Liver (tissue), 9 donors: ENCODE measurements around the gene KBTBD2. TPM values are rescaled to one million over a fixed set of nuclear protein-coding genes. Genes with fewer than 3 reads are reported as not detected.

Source experiments
- DNase-seq: peaks from one replicate; pipeline ENCODE4 v3.0.0-alpha.2; 2017; ENCODE audit warnings: low spot score
- H3K27ac ChIP-seq, 2 donors: one replicate each; pipeline ENCODE4 v1.7.0; 2013; ENCODE audit warnings: inconsistent platforms in 2 of 2, low read length in 2 of 2, control low read depth in 1 of 2, low read depth in 1 of 2, mild to moderate bottlenecking in 1 of 2
- H3K27me3 ChIP-seq, 4 donors: one replicate each; pipeline versions ENCODE4 v1.6.1 to v1.7.0; 2013; ENCODE audit warnings: low read length in 3 of 4, inconsistent platforms in 1 of 4, mild to moderate bottlenecking in 1 of 4, moderate library complexity in 1 of 4; ENCODE audit not compliant: control insufficient read depth in 4 of 4, insufficient read depth in 4 of 4
- H3K36me3 ChIP-seq, 4 donors: one replicate each; pipeline versions ENCODE4 v1.6.1 to v1.7.0; 2013; ENCODE audit warnings: low read length in 3 of 4, mild to moderate bottlenecking in 3 of 4, low read depth in 1 of 4, moderate library complexity in 1 of 4; ENCODE audit not compliant: control insufficient read depth in 4 of 4, insufficient read depth in 3 of 4
- H3K4me1 ChIP-seq, 4 donors: one replicate each; pipeline versions ENCODE4 v1.6.1 to v1.7.0; 2013; ENCODE audit warnings: low read length in 3 of 4, mild to moderate bottlenecking in 3 of 4, moderate library complexity in 1 of 4; ENCODE audit not compliant: control insufficient read depth in 4 of 4, insufficient read depth in 4 of 4
- H3K4me3 ChIP-seq, 3 donors: one replicate each; pipeline versions ENCODE4 v1.6.1 to v1.7.0; 2013; ENCODE audit warnings: low read length in 3 of 3, control low read depth in 1 of 3, low read depth in 1 of 3, mild to moderate bottlenecking in 1 of 3
- H3K9ac ChIP-seq, 2 donors: one replicate each; pipeline ENCODE4 v1.7.0; 2013; ENCODE audit warnings: low read length in 2 of 2, mild to moderate bottlenecking in 2 of 2, moderate library complexity in 2 of 2, control low read depth in 1 of 2, low read depth in 1 of 2
- H3K9me3 ChIP-seq, 4 donors: one replicate each; pipeline versions ENCODE4 v1.6.1 to v1.7.0; 2013; ENCODE audit warnings: low read length in 3 of 4; ENCODE audit not compliant: control insufficient read depth in 4 of 4
- EGR1 ChIP-seq, 2 donors: IDR thresholded peaks; 2 replicates each; pipeline ENCODE4 v1.6.1; 2016 to 2018; ENCODE audit warnings: antibody characterized with exemption in 2 of 2, low read depth in 2 of 2
- FOXA1 ChIP-seq: IDR thresholded peaks from 2 replicates; pipeline ENCODE4 v1.6.1; 2016; ENCODE audit warnings: antibody characterized with exemption
- FOXA2 ChIP-seq: IDR thresholded peaks from 2 replicates; pipeline ENCODE4 v1.6.1; 2016; ENCODE audit warnings: antibody characterized with exemption
- GABPA ChIP-seq, 2 donors: IDR thresholded peaks in 1 of 2; conservative IDR thresholded peaks in 1 of 2; 2 replicates each; pipeline ENCODE4 v1.6.1; 2016; ENCODE audit warnings: antibody characterized with exemption in 2 of 2, mild to moderate bottlenecking in 1 of 2, moderate library complexity in 1 of 2
- HNF4A ChIP-seq, 2 donors: conservative IDR thresholded peaks; 2 replicates each; pipeline ENCODE4 v1.6.1; 2016; ENCODE audit warnings: antibody characterized with exemption in 2 of 2, mild to moderate bottlenecking in 2 of 2
- JUND ChIP-seq, 2 donors: IDR thresholded peaks; 2 replicates each; pipeline ENCODE4 v1.6.1; 2016; ENCODE audit warnings: antibody characterized with exemption in 2 of 2
- MAX ChIP-seq: IDR thresholded peaks from 2 replicates; pipeline ENCODE4 v1.6.1; 2016; ENCODE audit warnings: antibody characterized with exemption
- RAD21 ChIP-seq, 2 donors: IDR thresholded peaks; 2 replicates each; pipeline ENCODE4 v1.6.1; 2016; ENCODE audit warnings: antibody characterized with exemption in 2 of 2, mild to moderate bottlenecking in 2 of 2
- RXRA ChIP-seq, 2 donors: IDR thresholded peaks; 2 replicates each; pipeline ENCODE4 v1.6.1; 2017 to 2018; ENCODE audit warnings: antibody characterized with exemption in 2 of 2, mild to moderate bottlenecking in 1 of 2
- SP1 ChIP-seq: IDR thresholded peaks from 2 replicates; pipeline ENCODE4 v1.6.1; 2018; ENCODE audit warnings: antibody characterized with exemption, mild to moderate bottlenecking
- TAF1 ChIP-seq: conservative IDR thresholded peaks from 2 replicates; pipeline ENCODE4 v1.6.1; 2016; ENCODE audit warnings: antibody characterized with exemption, mild to moderate bottlenecking
- YY1 ChIP-seq: IDR thresholded peaks from 2 replicates; pipeline ENCODE4 v1.6.1; 2016; ENCODE audit warnings: antibody characterized with exemption, mild to moderate bottlenecking
- WGBS: extraction: QIAGEN DNeasy Blood & Tissue Kit; methylation state at CpG from one replicate; pipeline ENCODE4 v1.1.7; 2013; 5-methylcytosine and 5-hydroxymethylcytosine counted together
- polyA plus RNA-seq, 2 donors: library from polyadenylated mRNA; stranded (reverse) in 1 of 2; unstranded in 1 of 2; fragments of 200-250 nt in 1 of 2; fragments of >200 nt in 1 of 2; fragmentation: Nextera tagmentation in 1 of 2; extraction: Ambion mirVana in 1 of 2; gene quantifications; one replicate each; pipeline versions ENCODE4 v1.2.1 to v1.2.3, GENCODE V29; 2013 to 2015
- total RNA-seq, 2 donors: library from RNA; depleted of rRNA; stranded (reverse); fragments of >200 nt; gene quantifications; one replicate each; pipeline ENCODE4 v1.2.3, GENCODE V29; 2014
- TF ChIP-seq, protein P1 (sequence below): fragments of 150-350 bp; IDR thresholded peaks from 2 replicates; pipeline ENCODE4 v1.5.1; 2017; ENCODE audit warnings: improper control_type of control experiment, low read depth, low read length; ENCODE audit not compliant: missing input control
- TF ChIP-seq, protein P2 (sequence below): IDR thresholded peaks from 2 replicates; pipeline ENCODE4 v1.6.1; 2016; ENCODE audit warnings: antibody characterized with exemption
- donor health status: healthy.
- donor health status: healthy.
- donor health status: healthy.
- donor health status: healthy.
- donor health status: healthy.

The KBTBD2 gene
- total and polyA plus RNA-seq, 4 donors, result 7.1 to 29.5 (median 15.1) TPM

DNA sequence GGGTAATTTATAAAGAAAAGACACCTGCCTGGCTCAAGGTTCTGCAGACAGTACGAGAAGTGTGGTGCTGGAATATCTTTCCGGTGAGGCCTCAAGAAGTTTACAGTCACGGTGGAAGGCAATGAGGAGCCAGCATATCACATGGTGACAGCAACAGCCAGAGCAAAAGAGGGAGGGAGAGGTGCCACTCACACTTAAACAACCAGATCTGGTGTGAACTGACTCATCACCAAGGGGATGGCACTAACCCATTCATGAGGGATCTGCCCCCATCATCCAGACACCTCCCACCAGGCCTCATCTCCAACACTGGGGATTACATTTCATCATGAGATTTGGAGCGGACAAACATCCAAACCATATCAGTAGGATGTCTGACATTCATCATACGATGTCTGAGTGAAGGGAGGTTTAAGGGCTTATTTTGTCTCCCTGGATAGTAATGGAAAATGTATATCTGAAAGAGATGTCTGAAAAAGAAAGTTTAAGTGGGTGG lies 23.5 kb upstream of the KBTBD2 start:
- Histone ChIP-seq H3K9ac (no peak overlapping the region), H3K9me3 (no peaks in the 10 kb centered on the region), H3K27me3 (no peaks in the 10 kb centered on the region), H3K27ac (no peak overlapping the region), H3K36me3 (peaks cover 0 to 6% (median 2%) of the 10 kb centered on the region in 4 donors), H3K4me1 (no peaks in the 10 kb centered on the region), H3K4me3 (no peak overlapping the region)
- TF ChIP-seq RXRA (IDR thresholded peaks at IDR 0.05) (no peak), YY1 (no peak), JUND (IDR thresholded peaks at IDR 0.05) (no peak), HNF4A (conservative IDR thresholded peaks at IDR 0.05) (no peak), FOXA2 (no peak), MAX (no peak), TAF1 (no peak), RAD21 (IDR thresholded peaks at IDR 0.05) (no peak), SP1 (no peak)
- TF ChIP-seq, protein P1, sequence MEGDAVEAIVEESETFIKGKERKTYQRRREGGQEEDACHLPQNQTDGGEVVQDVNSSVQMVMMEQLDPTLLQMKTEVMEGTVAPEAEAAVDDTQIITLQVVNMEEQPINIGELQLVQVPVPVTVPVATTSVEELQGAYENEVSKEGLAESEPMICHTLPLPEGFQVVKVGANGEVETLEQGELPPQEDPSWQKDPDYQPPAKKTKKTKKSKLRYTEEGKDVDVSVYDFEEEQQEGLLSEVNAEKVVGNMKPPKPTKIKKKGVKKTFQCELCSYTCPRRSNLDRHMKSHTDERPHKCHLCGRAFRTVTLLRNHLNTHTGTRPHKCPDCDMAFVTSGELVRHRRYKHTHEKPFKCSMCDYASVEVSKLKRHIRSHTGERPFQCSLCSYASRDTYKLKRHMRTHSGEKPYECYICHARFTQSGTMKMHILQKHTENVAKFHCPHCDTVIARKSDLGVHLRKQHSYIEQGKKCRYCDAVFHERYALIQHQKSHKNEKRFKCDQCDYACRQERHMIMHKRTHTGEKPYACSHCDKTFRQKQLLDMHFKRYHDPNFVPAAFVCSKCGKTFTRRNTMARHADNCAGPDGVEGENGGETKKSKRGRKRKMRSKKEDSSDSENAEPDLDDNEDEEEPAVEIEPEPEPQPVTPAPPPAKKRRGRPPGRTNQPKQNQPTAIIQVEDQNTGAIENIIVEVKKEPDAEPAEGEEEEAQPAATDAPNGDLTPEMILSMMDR, result no peak
- TF ChIP-seq, protein P2, sequence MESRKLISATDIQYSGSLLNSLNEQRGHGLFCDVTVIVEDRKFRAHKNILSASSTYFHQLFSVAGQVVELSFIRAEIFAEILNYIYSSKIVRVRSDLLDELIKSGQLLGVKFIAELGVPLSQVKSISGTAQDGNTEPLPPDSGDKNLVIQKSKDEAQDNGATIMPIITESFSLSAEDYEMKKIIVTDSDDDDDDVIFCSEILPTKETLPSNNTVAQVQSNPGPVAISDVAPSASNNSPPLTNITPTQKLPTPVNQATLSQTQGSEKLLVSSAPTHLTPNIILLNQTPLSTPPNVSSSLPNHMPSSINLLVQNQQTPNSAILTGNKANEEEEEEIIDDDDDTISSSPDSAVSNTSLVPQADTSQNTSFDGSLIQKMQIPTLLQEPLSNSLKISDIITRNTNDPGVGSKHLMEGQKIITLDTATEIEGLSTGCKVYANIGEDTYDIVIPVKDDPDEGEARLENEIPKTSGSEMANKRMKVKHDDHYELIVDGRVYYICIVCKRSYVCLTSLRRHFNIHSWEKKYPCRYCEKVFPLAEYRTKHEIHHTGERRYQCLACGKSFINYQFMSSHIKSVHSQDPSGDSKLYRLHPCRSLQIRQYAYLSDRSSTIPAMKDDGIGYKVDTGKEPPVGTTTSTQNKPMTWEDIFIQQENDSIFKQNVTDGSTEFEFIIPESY, result no peak
- no peak for DNase-seq
- WGBS, result 97% methylated on average over 5 of the region's 5 CpGs

- H3K36me3 ChIP-seq, result peaks cover 0 to 6% (median 2%) of the 10 kb centered on the region in 4 donors
- H3K4me1 ChIP-seq, result no peaks in the 10 kb centered on the region
Measured at GRCh38 chr7:32914184-32914583, 22.6 kb upstream of the KBTBD2 start.

DNA sequence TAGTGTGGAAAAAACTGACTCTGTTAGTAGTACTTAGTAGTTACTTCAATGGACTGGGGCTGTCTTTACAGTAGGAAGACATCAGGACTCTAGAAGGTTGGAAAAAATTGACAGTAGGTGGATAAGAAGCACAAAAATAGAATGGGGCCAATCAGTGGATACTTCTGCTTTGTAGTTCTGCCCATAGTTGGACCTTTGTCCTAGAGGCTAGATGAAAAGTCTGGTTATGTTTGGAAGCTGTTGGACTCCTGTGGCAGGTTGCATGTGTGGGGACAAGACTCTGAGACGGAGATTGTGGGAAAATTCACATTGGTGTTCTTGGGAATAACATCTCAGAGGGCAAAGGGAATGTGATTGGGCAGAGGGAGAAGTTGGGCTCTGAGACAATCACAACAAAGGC lies 18.6 kb upstream of the KBTBD2 start:
- no peak overlapping the region for H3K27ac ChIP-seq
- 72% methylated on average over 1 of the region's 1 CpG for WGBS
- no peak for DNase-seq
- no peaks in the 10 kb centered on the region for H3K27me3 ChIP-seq
- H3K9ac ChIP-seq, result no peak overlapping the region
- TF ChIP-seq FOXA1, result no peak
- no peak for TF ChIP-seq FOXA2
- no peak for TF ChIP-seq GABPA (IDR thresholded peaks at IDR 0.05 in 1 of 2, conservative IDR thresholded peaks at IDR 0.05 in 1 of 2)
- TF ChIP-seq, protein P1, result no peak
- no peak for TF ChIP-seq HNF4A (conservative IDR thresholded peaks at IDR 0.05)
- no peak for TF ChIP-seq MAX
- TF ChIP-seq EGR1 (IDR thresholded peaks at IDR 0.05; ENCODE audit: low read depth in 2 of 2), result no peak
- no peaks in the 10 kb centered on the region for H3K4me1 ChIP-seq
- no peaks in the 10 kb centered on the region for H3K36me3 ChIP-seq
- no peaks in the 10 kb centered on the region for H3K9me3 ChIP-seq
- no peak overlapping the region for H3K4me3 ChIP-seq

More at GRCh38 chr7:32914184-32914583, 22.6 kb upstream of the KBTBD2 start:
- TF ChIP-seq JUND (IDR thresholded peaks at IDR 0.05), result no peak
- peak in 1 of 2 donors; percentile 30 for TF ChIP-seq RAD21 (IDR thresholded peaks at IDR 0.05)
- Histone ChIP-seq H3K4me3 (no peak overlapping the region), H3K9ac (no peak overlapping the region), H3K27ac (no peak overlapping the region), H3K27me3 (no peaks in the 10 kb centered on the region), H3K9me3 (no peaks in the 10 kb centered on the region)
- WGBS, result 87% methylated on average over 1 of the region's 1 CpG
- DNase-seq, result no peak
